Measurements from ENCODE around the gene ZNF653.

DNA sequence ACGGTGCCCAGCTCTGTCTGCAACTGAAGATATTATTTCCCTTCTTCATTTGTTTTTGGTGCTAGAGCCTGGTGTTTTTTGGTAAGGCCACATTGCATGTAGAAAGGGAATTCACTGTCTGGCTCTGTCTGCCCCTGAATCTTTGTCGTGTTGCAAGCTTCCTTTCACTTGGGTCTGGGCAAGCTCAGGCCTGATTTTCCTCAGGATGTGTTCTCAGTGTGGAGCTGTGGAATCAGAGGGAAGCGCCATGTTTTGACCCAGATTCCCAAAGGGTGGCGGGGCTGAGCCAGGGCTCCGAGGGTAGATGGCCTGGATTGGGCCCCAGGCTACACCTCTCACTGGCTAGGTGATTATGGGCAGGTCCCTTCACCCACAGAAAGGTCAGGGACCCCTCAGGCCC lies 61.6 kb downstream of the ZNF653 start:
- no peak for TF ChIP-seq SMC3 (IDR thresholded peaks at IDR 0.05)
- no peak for TF ChIP-seq CHD2 (IDR thresholded peaks at IDR 0.05; ENCODE audit: low read length, partially characterized antibody)
- TF ChIP-seq RNF2 (IDR thresholded peaks at IDR 0.05; ENCODE audit: borderline replicate concordance, low read depth), result no peak
- TF ChIP-seq BHLHE40 (IDR thresholded peaks at IDR 0.05; ENCODE audit: low read depth, low read length), result no peak
- TF ChIP-seq, protein P1, sequence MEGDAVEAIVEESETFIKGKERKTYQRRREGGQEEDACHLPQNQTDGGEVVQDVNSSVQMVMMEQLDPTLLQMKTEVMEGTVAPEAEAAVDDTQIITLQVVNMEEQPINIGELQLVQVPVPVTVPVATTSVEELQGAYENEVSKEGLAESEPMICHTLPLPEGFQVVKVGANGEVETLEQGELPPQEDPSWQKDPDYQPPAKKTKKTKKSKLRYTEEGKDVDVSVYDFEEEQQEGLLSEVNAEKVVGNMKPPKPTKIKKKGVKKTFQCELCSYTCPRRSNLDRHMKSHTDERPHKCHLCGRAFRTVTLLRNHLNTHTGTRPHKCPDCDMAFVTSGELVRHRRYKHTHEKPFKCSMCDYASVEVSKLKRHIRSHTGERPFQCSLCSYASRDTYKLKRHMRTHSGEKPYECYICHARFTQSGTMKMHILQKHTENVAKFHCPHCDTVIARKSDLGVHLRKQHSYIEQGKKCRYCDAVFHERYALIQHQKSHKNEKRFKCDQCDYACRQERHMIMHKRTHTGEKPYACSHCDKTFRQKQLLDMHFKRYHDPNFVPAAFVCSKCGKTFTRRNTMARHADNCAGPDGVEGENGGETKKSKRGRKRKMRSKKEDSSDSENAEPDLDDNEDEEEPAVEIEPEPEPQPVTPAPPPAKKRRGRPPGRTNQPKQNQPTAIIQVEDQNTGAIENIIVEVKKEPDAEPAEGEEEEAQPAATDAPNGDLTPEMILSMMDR (IDR thresholded peaks at IDR 0.05), result no peak
- TF ChIP-seq POLR2A (IDR thresholded peaks at IDR 0.05; ENCODE audit: low read length), result no peak
- no peak for TF ChIP-seq JUN (IDR thresholded peaks at IDR 0.05)
- TF ChIP-seq, protein P2, sequence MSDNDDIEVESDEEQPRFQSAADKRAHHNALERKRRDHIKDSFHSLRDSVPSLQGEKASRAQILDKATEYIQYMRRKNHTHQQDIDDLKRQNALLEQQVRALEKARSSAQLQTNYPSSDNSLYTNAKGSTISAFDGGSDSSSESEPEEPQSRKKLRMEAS (IDR thresholded peaks at IDR 0.05), result no peak
- no peak for TF ChIP-seq CEBPB (IDR thresholded peaks at IDR 0.05)
- no peak for TF ChIP-seq RCOR1 (IDR thresholded peaks at IDR 0.05; ENCODE audit: low read depth, low read length)
- TF ChIP-seq EHMT2 (IDR thresholded peaks at IDR 0.05; ENCODE audit: low read depth), result no peak
- no peak for TF ChIP-seq ZC3H11A (IDR thresholded peaks at IDR 0.05)
- TF ChIP-seq HDAC2 (IDR thresholded peaks at IDR 0.05), result no peak
